Nephron progenitor cell (in vitro differentiated cells): ENCODE data around the gene GET4.

Experiments used
- DNase-seq: peaks from one replicate; pipeline ENCODE4 v3.0.0; 2021
- H3K27ac Mint-ChIP-seq: 2 replicates; pipeline ENCODE4 v1.8.0; 2021; ENCODE audit warnings: mild to moderate bottlenecking, moderate library complexity, mixed read lengths
- H3K27me3 Mint-ChIP-seq: 2 replicates; pipeline ENCODE4 v1.8.0; 2021; ENCODE audit warnings: mild to moderate bottlenecking, low read depth, mixed read lengths; ENCODE audit not compliant: poor library complexity
- H3K36me3 Mint-ChIP-seq: 2 replicates; pipeline ENCODE4 v1.8.0; 2021; ENCODE audit warnings: low read depth, mixed read lengths
- H3K4me1 Mint-ChIP-seq: 2 replicates; pipeline ENCODE4 v1.8.0; 2021; ENCODE audit warnings: mixed read lengths
- H3K4me3 Mint-ChIP-seq: 2 replicates; pipeline ENCODE4 v1.8.0; 2021; ENCODE audit warnings: mild to moderate bottlenecking, moderate library complexity, mixed read lengths
- H3K9me3 Mint-ChIP-seq: 2 replicates; pipeline ENCODE4 v1.8.0; 2021; ENCODE audit warnings: mild to moderate bottlenecking, moderate library complexity, mixed read lengths
- TF ChIP-seq, protein P1 (sequence below): fragments of 200-600 bp; sonication (generic); IDR thresholded peaks from 2 replicates; pipeline ENCODE4 v1.5.0; 2021; ENCODE audit warnings: antibody characterized with exemption

Gene GET4

GRCh38 chr7:899806-900205 lies 23.5 kb downstream of the GET4 start:
- Mint-ChIP-seq H3K36me3 (peaks cover 7% of the 10 kb centered on the region), H3K27me3 (peaks cover 23% of the 10 kb centered on the region), H3K4me3 (no peak overlapping the region), H3K4me1 (peaks cover 16% of the 10 kb centered on the region), H3K9me3 (no peaks in the 10 kb centered on the region), H3K27ac (no peak overlapping the region)
- no peak for DNase-seq
- TF ChIP-seq, protein P1, sequence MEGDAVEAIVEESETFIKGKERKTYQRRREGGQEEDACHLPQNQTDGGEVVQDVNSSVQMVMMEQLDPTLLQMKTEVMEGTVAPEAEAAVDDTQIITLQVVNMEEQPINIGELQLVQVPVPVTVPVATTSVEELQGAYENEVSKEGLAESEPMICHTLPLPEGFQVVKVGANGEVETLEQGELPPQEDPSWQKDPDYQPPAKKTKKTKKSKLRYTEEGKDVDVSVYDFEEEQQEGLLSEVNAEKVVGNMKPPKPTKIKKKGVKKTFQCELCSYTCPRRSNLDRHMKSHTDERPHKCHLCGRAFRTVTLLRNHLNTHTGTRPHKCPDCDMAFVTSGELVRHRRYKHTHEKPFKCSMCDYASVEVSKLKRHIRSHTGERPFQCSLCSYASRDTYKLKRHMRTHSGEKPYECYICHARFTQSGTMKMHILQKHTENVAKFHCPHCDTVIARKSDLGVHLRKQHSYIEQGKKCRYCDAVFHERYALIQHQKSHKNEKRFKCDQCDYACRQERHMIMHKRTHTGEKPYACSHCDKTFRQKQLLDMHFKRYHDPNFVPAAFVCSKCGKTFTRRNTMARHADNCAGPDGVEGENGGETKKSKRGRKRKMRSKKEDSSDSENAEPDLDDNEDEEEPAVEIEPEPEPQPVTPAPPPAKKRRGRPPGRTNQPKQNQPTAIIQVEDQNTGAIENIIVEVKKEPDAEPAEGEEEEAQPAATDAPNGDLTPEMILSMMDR, result no peak

- H3K4me3 Mint-ChIP-seq, result no peak overlapping the region
- H3K27me3 Mint-ChIP-seq, result peaks cover 29% of the 10 kb centered on the region
- H3K9me3 Mint-ChIP-seq, result no peaks in the 10 kb centered on the region
- no peak for DNase-seq
- peaks cover 16% of the 10 kb centered on the region for H3K4me1 Mint-ChIP-seq
- TF ChIP-seq, protein P1, result no peak
- no peak overlapping the region for H3K27ac Mint-ChIP-seq
- H3K36me3 Mint-ChIP-seq, result peaks cover 7% of the 10 kb centered on the region
Observed at GRCh38 chr7:900331-901040, 24.1 kb downstream of the GET4 start.

DNA sequence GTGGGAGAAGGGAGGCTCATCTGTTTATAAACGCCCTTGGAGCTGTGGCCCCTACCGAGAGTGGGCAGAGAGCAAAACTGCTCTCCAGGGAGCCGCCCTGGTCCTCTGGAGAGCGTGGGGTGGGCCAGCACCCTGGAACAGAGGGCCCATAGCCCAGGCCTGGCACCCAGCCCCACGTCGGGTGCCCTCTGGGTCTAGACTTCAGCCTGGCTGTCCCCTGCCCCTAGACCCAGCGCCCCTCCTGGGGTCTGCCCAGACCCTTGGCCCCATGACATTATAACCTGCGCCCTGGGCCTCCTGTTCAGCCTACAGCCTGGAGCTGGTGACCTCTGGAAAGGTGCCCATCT lies 24.7 kb downstream of the GET4 start:
- H3K27me3 Mint-ChIP-seq, result peaks cover 35% of the 10 kb centered on the region

DNA sequence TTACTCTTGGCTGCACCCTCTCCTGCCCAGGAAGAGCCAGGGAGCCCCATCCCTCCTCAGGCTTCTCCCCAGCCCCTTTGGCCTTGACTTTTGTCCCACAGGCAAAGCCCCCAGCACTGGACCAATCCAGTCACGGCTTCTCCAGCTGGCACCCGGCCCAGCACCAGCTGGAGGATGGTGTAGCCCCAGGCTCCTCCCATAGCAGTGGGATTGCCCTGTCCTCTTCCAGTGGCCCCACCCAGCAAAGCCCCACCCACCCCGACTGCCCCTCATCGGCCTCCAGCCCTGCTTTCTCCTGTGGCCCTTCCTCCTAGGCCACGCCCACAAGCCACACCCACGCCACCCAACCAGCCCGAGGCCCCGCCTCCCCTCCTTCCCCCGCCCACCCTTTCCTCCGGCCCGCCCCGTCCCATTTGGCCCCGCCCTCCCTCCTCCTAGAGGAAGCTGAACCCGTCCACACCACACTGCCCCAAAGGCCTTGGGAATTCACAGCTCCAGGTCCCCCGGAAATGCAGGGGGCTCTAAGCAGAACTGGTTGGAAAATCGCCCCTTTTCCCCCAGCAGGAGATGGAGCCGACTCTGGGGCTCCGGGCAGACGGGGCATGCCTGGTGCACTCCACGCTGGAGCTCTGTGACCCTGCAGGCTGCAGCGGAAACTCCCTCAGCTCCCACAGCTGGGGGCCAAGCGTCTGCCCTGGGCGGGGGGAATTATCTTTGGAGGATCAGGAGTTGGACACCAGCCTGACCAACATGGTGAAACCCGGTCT lies 25.2 kb downstream of the GET4 start:
- Mint-ChIP-seq H3K4me3 (no peak overlapping the region), H3K27ac (no peak overlapping the region), H3K9me3 (no peaks in the 10 kb centered on the region), H3K36me3 (no peaks in the 10 kb centered on the region), H3K4me1 (peaks cover 16% of the 10 kb centered on the region), H3K27me3 (peaks cover 40% of the 10 kb centered on the region)
- peak; percentile 89 for DNase-seq
- TF ChIP-seq, protein P1, result no peak

More for the DNA sequence above, 24.7 kb downstream of the GET4 start:
- H3K9me3 Mint-ChIP-seq, result no peaks in the 10 kb centered on the region
- no peak overlapping the region for H3K4me3 Mint-ChIP-seq
- TF ChIP-seq, protein P1, result no peak
- no peak overlapping the region for H3K27ac Mint-ChIP-seq
- peaks cover 5% of the 10 kb centered on the region for H3K36me3 Mint-ChIP-seq
- H3K4me1 Mint-ChIP-seq, result peaks cover 16% of the 10 kb centered on the region
- no peak for DNase-seq

DNA sequence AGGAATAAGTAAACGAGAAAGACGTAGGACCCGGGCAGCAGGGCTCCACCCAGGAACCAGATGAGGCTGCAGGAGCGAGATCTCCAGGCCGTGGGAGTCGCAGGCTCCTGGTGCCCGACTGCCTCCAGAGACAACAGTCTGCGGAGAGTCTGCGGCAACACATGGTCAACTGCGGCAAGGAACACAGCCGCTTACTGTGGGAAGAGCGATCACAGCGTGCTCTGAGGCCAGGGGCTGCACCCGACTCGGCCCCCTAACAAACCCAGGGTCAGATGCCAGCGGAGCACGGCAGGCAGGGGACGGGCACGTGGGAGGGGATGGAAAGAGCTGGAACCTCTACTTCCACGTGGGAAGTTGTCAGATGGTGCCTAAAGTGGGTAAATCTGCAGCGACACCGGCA lies 26.6 kb downstream of the GET4 start:
- Mint-ChIP-seq H3K4me3 (no peak overlapping the region), H3K27ac (no peak overlapping the region), H3K4me1 (peaks cover 16% of the 10 kb centered on the region), H3K9me3 (no peaks in the 10 kb centered on the region), H3K36me3 (no peaks in the 10 kb centered on the region), H3K27me3 (peaks cover 50% of the 10 kb centered on the region)
- TF ChIP-seq, protein P1, result no peak
- no peak for DNase-seq
